HL-60 (cell line): ENCODE data around the gene TM9SF1.
A peak's percentile ranks its signal among the peaks of the same experiment; 100 is the strongest.

Experiments
- DNase-seq, 2 experiments: peaks; one replicate each; pipeline ENCODE4 v3.0.0-alpha.2; 2010 to 2020; ENCODE audit warnings: low read depth in 1 of 2, low spot score in 1 of 2
- H3K27ac ChIP-seq: fragments of 250-450 bp; sonication (Bioruptor Pico); replicated peaks from 2 replicates; pipeline ENCODE4 v1.5.1; 2020; ENCODE audit warnings: mild to moderate bottlenecking, moderate library complexity
- H3K27me3 ChIP-seq: fragments of 250-450 bp; sonication (Bioruptor Pico); 2 replicates; pipeline ENCODE4 v1.5.1; 2021; ENCODE audit warnings: mild to moderate bottlenecking, moderate library complexity; ENCODE audit not compliant: insufficient read depth, poor library complexity, severe bottlenecking
- H3K4me3 ChIP-seq: replicated peaks from 2 replicates; pipeline ENCODE4 v1.5.1; 2011; ENCODE audit warnings: mild to moderate bottlenecking, control low read depth, low read length; ENCODE audit not compliant: insufficient read depth
- GABPA ChIP-seq: IDR thresholded peaks from 2 replicates; pipeline ENCODE4 v1.6.1; 2012; ENCODE audit warnings: low read depth
- POLR2AphosphoS5 ChIP-seq: IDR thresholded peaks from 2 replicates; pipeline ENCODE4 v1.6.1; 2012; ENCODE audit warnings: low read depth
- SPI1 ChIP-seq: IDR thresholded peaks from 2 replicates; pipeline ENCODE4 v1.6.1; 2012; ENCODE audit warnings: low read depth, mild to moderate bottlenecking, borderline replicate concordance
- TF ChIP-seq, protein P1 (sequence below): IDR thresholded peaks from 2 replicates; pipeline ENCODE4 v1.6.1; 2012; ENCODE audit warnings: low read depth; ENCODE audit not compliant: insufficient replicate concordance
- TF ChIP-seq, protein P2 (sequence below): IDR thresholded peaks from one replicate; pipeline ENCODE4 v1.5.1; 2011; ENCODE audit warnings: low read length, control low read depth, inconsistent platforms; ENCODE audit not compliant: insufficient read depth

Gene TM9SF1

DNA sequence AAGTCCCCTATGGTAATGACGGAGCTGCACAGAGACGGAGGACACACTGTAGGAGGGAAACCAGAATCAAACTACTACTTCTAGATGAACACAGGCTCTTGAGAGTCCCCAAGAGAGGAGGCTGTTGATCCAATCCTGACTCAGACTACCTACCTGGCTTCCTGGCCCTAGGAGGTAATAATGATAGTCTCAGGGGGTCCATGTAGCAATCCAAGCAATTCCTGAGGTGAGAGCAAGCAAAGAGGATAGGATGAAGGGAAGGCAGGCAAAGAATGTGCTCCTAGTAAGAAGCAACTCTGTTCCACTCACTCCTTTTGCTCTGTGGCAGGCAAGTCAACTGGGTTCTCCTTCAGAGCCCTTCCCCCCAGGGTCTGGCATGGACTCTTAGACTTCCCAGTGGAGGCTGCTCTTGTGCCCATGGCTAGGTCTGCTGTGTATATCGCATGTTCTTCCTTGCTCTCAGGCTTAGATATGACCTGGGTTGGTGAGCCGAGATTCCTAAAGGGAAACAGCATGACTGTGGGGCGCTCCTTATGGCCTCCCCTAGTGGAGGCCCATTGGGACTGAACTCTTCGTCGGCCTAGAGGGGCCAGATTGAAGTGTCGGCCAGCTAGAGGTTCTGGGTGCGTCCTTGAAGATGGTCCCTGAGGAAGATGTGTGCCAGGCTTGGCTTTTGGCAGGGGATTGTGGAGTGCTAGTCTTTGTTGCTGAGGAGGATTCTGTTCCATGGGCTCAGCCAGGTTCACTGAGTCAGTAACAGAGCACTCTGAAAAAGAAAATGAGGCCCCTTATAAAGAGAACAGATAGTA lies 45.1 kb upstream of the TM9SF1 start:
- DNase-seq, result no peak
- no peak for TF ChIP-seq SPI1
- no peaks in the 10 kb centered on the region for H3K27me3 ChIP-seq
- H3K4me3 ChIP-seq, result no peak overlapping the region
- H3K27ac ChIP-seq, result no peak overlapping the region

DNA sequence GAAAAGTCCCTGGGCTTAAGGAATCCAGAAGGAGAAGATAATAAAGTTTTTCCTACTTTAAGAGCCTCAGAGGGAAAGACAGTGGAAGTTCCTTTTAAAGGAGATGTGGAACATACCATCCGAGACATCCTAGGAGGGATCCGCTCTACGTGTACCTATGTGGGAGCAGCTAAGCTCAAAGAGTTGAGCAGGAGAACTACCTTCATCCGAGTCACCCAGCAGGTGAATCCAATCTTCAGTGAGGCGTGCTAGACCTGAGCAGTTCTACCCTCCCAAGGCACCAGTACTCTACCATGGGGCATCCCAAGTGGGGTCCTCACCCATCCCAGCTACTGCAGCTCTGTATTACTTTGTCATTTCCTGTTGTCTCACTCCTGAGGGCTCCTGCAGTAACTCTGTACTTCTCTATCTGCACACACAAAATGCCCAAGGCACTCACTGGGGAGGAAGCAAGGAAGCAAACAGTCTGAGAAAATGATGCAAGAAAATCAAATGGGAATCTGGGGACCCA lies 43.3 kb upstream of the TM9SF1 start:
- Histone ChIP-seq H3K27ac (no peak overlapping the region), H3K27me3 (no peaks in the 10 kb centered on the region), H3K4me3 (no peak overlapping the region)
- DNase-seq, result no peak
- TF ChIP-seq POLR2AphosphoS5 (no peak), GABPA (no peak), SPI1 (no peak)
- TF ChIP-seq, protein P1, sequence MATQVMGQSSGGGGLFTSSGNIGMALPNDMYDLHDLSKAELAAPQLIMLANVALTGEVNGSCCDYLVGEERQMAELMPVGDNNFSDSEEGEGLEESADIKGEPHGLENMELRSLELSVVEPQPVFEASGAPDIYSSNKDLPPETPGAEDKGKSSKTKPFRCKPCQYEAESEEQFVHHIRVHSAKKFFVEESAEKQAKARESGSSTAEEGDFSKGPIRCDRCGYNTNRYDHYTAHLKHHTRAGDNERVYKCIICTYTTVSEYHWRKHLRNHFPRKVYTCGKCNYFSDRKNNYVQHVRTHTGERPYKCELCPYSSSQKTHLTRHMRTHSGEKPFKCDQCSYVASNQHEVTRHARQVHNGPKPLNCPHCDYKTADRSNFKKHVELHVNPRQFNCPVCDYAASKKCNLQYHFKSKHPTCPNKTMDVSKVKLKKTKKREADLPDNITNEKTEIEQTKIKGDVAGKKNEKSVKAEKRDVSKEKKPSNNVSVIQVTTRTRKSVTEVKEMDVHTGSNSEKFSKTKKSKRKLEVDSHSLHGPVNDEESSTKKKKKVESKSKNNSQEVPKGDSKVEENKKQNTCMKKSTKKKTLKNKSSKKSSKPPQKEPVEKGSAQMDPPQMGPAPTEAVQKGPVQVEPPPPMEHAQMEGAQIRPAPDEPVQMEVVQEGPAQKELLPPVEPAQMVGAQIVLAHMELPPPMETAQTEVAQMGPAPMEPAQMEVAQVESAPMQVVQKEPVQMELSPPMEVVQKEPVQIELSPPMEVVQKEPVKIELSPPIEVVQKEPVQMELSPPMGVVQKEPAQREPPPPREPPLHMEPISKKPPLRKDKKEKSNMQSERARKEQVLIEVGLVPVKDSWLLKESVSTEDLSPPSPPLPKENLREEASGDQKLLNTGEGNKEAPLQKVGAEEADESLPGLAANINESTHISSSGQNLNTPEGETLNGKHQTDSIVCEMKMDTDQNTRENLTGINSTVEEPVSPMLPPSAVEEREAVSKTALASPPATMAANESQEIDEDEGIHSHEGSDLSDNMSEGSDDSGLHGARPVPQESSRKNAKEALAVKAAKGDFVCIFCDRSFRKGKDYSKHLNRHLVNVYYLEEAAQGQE, result no peak
- TF ChIP-seq, protein P2, sequence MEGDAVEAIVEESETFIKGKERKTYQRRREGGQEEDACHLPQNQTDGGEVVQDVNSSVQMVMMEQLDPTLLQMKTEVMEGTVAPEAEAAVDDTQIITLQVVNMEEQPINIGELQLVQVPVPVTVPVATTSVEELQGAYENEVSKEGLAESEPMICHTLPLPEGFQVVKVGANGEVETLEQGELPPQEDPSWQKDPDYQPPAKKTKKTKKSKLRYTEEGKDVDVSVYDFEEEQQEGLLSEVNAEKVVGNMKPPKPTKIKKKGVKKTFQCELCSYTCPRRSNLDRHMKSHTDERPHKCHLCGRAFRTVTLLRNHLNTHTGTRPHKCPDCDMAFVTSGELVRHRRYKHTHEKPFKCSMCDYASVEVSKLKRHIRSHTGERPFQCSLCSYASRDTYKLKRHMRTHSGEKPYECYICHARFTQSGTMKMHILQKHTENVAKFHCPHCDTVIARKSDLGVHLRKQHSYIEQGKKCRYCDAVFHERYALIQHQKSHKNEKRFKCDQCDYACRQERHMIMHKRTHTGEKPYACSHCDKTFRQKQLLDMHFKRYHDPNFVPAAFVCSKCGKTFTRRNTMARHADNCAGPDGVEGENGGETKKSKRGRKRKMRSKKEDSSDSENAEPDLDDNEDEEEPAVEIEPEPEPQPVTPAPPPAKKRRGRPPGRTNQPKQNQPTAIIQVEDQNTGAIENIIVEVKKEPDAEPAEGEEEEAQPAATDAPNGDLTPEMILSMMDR, result no peak

DNA sequence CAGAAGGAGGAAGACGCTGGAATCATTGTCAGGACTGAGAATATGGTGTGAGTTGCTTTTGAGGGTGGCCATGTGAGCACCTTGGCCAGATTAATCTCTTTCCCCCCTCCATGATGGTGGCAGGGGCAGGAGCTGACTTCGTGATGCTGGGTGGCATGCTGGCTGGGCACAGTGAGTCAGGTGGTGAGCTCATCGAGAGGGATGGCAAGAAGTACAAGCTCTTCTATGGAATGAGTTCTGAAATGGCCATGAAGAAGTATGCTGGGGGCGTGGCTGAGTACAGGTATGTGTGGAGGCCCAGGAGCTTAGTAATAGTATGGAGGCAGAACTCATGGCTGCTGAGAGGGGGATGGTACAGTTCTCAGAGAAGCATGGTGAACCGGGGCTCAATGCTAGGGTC lies 42.9 kb upstream of the TM9SF1 start:
- TF ChIP-seq GABPA (no peak), POLR2AphosphoS5 (no peak), SPI1 (no peak)
- TF ChIP-seq, protein P1, result no peak
- TF ChIP-seq, protein P2, result no peak
- no peak overlapping the region for H3K4me3 ChIP-seq
- no peak overlapping the region for H3K27ac ChIP-seq
- no peaks in the 10 kb centered on the region for H3K27me3 ChIP-seq
- no peak for DNase-seq

DNA sequence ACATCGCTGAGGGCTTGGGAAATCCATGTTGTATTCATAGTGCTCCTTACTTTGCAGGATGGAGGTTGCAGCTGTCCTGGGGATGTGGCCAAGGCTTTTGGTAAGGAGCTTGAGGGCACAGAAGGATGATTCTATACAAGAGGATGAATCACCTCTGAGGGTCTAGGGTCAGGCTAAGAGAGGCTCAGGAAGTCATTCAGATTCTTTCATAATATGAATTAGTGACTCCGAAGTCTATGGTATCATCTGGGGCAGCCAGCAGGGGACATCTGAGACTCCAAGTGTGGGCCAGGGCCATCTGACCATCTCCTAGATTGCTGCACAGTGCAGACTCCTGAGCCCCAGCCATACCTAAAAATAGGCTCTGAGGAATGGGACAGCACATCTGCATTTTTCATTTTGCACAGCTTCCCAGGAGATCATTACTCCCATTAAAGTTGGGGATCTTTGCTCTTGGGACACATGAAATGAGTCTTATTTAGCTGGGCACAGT lies 42.3 kb upstream of the TM9SF1 start:
- Histone ChIP-seq H3K27ac (no peak overlapping the region), H3K4me3 (no peak overlapping the region), H3K27me3 (no peaks in the 10 kb centered on the region)
- TF ChIP-seq POLR2AphosphoS5, result 0 out of 2 replicates have a peak, but pooled peaks have one; percentile 19
- no peak for TF ChIP-seq SPI1
- no peak for DNase-seq
